Brain microvascular endothelial cell (primary cell): ENCODE results near the gene TMEM212.

Experiments
- DNase-seq: peaks from one replicate; pipeline ENCODE4 v3.0.0-alpha.2; 2020
- H3K27ac ChIP-seq: fragments of 250-450 bp; sonication (Bioruptor Pico); 2 replicates; pipeline ENCODE4 v1.5.1; 2020; ENCODE audit warnings: mild to moderate bottlenecking, moderate library complexity
- H3K27me3 ChIP-seq: fragments of 250-450 bp; sonication (Bioruptor Pico); replicated peaks from 2 replicates; pipeline ENCODE4 v1.5.1; 2020; ENCODE audit warnings: mild to moderate bottlenecking
- H3K36me3 ChIP-seq: fragments of 250-450 bp; sonication (Bioruptor Pico); replicated peaks from 2 replicates; pipeline ENCODE4 v1.5.1; 2020; ENCODE audit warnings: mild to moderate bottlenecking
- H3K4me3 ChIP-seq: 2 replicates; pipeline ENCODE4 v1.5.1; 2011; ENCODE audit warnings: low read depth, mild to moderate bottlenecking, control low read depth, low read length, moderate library complexity
- CTCF ChIP-seq: IDR thresholded peaks from 2 replicates; pipeline ENCODE4 v1.5.1; 2011; ENCODE audit warnings: low read depth, mild to moderate bottlenecking, moderate library complexity, low read length, control low read depth, inconsistent platforms; ENCODE audit errors: missing control alignments
- in situ Hi-C: cut with HindIII; loops from 2 replicates; pipeline ENCODE4 v1.10.0; 2017; ENCODE audit warnings: low sequenced_read_pairs, low pct_ligation_motif_present

The TMEM212 gene

DNA sequence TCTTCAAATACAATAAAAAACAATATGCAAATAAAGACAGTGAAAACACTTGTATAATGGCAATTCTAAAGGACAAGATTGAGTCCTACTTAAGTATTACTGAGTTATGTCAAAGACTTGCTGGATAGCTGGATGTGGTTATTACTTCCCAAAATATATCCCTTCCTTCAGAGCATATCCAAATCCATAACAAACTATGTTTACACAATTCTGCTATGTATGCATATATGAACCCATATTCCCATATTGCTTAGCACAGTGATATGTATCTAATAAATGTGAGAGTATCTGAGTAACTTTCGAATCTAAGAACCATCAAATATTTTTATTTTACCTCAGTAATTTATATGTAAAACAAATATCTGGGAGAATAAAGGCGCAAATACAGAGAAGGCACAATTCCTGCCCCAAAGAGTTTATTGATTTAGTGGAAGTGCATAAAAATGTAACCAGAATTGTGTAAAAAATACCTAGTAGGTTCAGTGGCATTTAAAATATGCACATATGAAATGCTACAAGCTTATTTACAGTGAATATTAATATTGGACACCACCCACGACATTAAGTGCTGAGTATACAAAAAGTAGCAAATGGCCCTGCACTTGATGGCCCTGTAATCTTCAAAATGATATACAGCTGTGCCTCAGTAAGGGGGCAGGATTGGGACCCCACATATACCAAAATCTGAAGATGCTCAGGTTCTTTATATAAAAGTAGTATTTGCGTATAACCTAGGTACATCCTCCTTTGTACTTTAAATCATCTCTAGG lies 37.1 kb downstream of the TMEM212 start:
- Histone ChIP-seq H3K27me3 (no peaks in the 10 kb centered on the region), H3K36me3 (no peaks in the 10 kb centered on the region), H3K4me3 (no peak overlapping the region), H3K27ac (no peak overlapping the region)
- DNase-seq, result no peak
- no peak for TF ChIP-seq CTCF
- in situ Hi-C loops, result no loop called here

GRCh38 chr3:171881251-171881650 lies 38.1 kb downstream of the TMEM212 start:
- in situ Hi-C loops, result no loop called here
- no peak for TF ChIP-seq CTCF

GRCh38 chr3:171883257-171883892 lies 40.2 kb downstream of the TMEM212 start:
- Histone ChIP-seq H3K27me3 (no peaks in the 10 kb centered on the region), H3K4me3 (no peak overlapping the region), H3K27ac (no peak overlapping the region), H3K36me3 (no peaks in the 10 kb centered on the region)
- TF ChIP-seq CTCF, result no peak
- DNase-seq, result no peak
- in situ Hi-C loops, result no loop called here

More at GRCh38 chr3:171881251-171881650, 38.1 kb downstream of the TMEM212 start:
- H3K27ac ChIP-seq, result no peak overlapping the region
- DNase-seq, result no peak
- no peaks in the 10 kb centered on the region for H3K36me3 ChIP-seq
- no peaks in the 10 kb centered on the region for H3K27me3 ChIP-seq
- no peak overlapping the region for H3K4me3 ChIP-seq

GRCh38 chr3:171883893-171884279 lies 40.7 kb downstream of the TMEM212 start:
- Histone ChIP-seq H3K27ac (no peak overlapping the region), H3K27me3 (no peaks in the 10 kb centered on the region), H3K36me3 (no peaks in the 10 kb centered on the region), H3K4me3 (no peak overlapping the region)
- TF ChIP-seq CTCF, result no peak
- DNase-seq, result no peak
- in situ Hi-C loops, result no loop called here

DNA sequence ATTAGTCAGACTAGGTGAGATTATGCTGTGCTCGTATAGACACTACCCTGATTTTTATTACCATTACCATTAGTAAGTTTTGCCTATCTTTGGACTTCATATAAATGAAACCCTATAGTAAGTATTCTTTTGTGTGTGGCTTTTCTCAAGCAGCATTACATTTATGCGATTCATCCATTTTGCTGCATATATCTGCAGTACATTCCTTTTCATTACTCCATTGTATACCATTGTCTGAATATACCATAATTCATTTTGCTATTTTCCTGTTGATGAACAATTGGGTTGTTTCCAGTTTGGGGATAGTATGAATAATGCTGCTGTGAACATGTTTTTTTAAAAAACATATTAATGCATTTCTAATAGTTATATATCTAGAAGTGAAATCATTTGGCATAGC lies 45.3 kb downstream of the TMEM212 start:
- no peak for TF ChIP-seq CTCF
- Histone ChIP-seq H3K27me3 (no peaks in the 10 kb centered on the region), H3K4me3 (no peak overlapping the region), H3K27ac (no peak overlapping the region), H3K36me3 (no peaks in the 10 kb centered on the region)
- no peak for DNase-seq
- in situ Hi-C loops, result no loop called here

GRCh38 chr3:171890398-171890797 lies 47.2 kb downstream of the TMEM212 start:
- H3K36me3 ChIP-seq, result no peaks in the 10 kb centered on the region
- no peak for DNase-seq
- TF ChIP-seq CTCF, result no peak
- in situ Hi-C loops, result no loop called here
- H3K4me3 ChIP-seq, result no peak overlapping the region
- no peak overlapping the region for H3K27ac ChIP-seq
- H3K27me3 ChIP-seq, result no peaks in the 10 kb centered on the region
